ENCODE results near the gene DIP2C.

GRCh38 chr10:691216-691615, 1.7 kb upstream of the DIP2C start:
- TF ChIP-seq CTCF (IDR thresholded peaks at IDR 0.05) (no peak), RAD21 (IDR thresholded peaks at IDR 0.05; ENCODE audit: low read length) (no peak), FOSL2 (IDR thresholded peaks at IDR 0.05; ENCODE audit: borderline replicate concordance, low read depth) (no peak), EP300 (IDR thresholded peaks at IDR 0.05; ENCODE audit: borderline replicate concordance in 1 of 2, low read depth in 1 of 2, low read length in 1 of 2) (no peak), GABPA (IDR thresholded peaks at IDR 0.05; ENCODE audit: low read depth) (no peak), POLR2AphosphoS5 (IDR thresholded peaks at IDR 0.05; ENCODE audit: low read depth, low read length) (no peak), MAX (IDR thresholded peaks at IDR 0.05; ENCODE audit: low read depth) (no peak), YY1 (IDR thresholded peaks at IDR 0.05; ENCODE audit: low read depth) (no peak), EZH2phosphoT487 (IDR thresholded peaks at IDR 0.05; ENCODE audit: borderline replicate concordance, low read depth) (no peak), PBX3 (IDR thresholded peaks at IDR 0.05) (no peak), CHD2 (IDR thresholded peaks at IDR 0.05; ENCODE audit: low read length, partially characterized antibody) (no peak), SIN3A (IDR thresholded peaks at IDR 0.05; ENCODE audit: borderline replicate concordance, low read depth, low read length) (no peak), JUND (IDR thresholded peaks at IDR 0.05) (no peak), TCF12 (IDR thresholded peaks at IDR 0.05) (no peak)
